Left ventricle myocardium superior (tissue), 1 donor: ENCODE results near the gene SPAG17. TPM values are rescaled to one million over a fixed set of nuclear protein-coding genes. Genes with fewer than 3 reads are reported as not detected.

Source experiments
- ATAC-seq: fragments of 200-7000 bp; cut with Tn5 transposase; one replicate; pipeline ENCODE4 v1.9.1; 2020; ENCODE audit warnings: mild to moderate bottlenecking, moderate library complexity
- DNase-seq: peaks from one replicate; pipeline ENCODE4 v3.0.0-alpha.2; 2020
- intact Hi-C: fragments of 100-400 bp; cut with micrococcal nuclease; formaldehyde crosslinking; loops from one replicate; pipeline ENCODE4 v1.11.0; 2022
- total RNA-seq: library from RNA; stranded (reverse); fragmentation: NEBNext Ultra II Directional; extraction: Animal tissue kit (Norgen Biotek cat#: 25700); gene quantifications from one replicate; pipeline ENCODE4 v1.2.1, GENCODE V29; 2021
- donor health status: DM: no; HTN: yes; CAD: no; lungs with severe emphysema.

SPAG17 gene
- total RNA-seq, 1 donor from 2014 or later: not detected

DNA sequence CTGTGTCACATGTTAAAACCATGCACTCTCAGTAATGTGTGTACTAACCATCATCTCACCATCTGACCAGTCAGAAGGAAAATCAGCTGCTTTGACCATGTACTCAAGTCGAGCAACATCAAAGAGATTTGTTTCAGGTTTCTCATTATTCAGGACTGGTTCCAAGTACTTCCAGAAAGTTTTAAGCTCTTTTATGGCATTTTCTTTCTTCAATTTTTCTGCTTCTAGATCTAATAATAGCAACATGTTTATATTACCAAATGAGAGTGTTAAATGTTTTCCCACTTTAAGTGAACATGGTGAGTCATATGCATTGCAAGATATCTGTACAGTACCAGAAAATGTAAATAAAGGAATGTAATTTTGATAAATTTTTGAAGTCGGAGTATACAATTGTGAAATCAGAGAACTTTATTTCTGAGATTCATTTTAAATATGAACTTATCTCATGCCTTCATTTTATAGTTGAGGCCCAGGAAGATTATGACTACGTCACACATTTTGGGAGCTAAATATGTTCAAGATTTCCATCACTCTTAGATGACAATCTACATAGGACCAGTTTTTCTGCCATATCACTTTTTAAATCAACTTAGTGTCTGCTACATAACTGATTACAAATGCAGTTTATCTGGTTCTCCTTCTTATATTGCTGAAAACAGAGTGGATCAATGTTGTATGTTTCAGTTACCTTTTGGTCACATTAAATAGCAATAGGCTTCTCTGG is 87.2 kb downstream of the SPAG17 start:
- ATAC-seq: no peak
- no peak for DNase-seq
- intact Hi-C loops: no loop called here

DNA sequence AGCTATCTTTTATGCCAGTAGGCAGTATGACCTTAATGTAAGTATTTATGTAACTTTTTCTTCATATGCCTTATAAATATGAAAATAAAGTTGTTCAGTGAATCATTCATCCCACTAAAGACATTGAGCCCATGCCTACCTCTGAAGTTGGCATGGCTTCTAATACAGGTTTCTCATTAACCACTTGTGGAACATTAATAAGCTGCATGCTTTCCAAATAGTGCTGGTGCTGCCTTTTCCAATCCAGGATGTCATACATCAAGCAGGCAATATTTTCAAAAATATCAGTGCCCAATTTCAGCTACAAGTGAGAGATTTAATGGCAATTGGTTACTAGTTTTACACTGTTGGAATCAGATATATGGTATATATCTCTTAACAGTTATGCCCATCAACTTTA is 92.0 kb downstream of the SPAG17 start:
- no peak for DNase-seq
- intact Hi-C loops: no loop called here
- ATAC-seq: no peak

- DNase-seq: no peak
- ATAC-seq: no peak
- intact Hi-C loops: no loop called here
These were observed 94.9 kb downstream of the SPAG17 start for GRCh38 chr1:118090130-118090529.

DNA sequence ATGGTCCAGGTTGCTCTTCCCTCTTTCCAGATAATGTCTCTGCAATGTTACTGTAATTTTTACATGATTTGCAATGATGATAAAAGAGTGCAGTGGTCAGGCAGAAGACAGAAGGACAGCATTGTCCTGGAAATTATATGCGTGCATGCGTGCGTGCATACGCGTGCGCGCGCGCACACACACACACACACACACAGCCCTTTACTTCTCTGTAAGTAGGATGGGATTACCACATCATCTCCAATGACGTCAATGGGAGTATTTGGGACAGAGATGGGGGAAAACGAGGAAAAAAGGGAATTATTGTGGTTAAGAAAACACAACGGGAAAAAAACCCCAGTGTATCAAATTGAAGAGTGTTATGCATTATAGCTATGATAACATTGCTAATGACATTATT is 99.7 kb downstream of the SPAG17 start:
- ATAC-seq: no peak
- intact Hi-C loops: no loop called here
- DNase-seq: no peak

DNA sequence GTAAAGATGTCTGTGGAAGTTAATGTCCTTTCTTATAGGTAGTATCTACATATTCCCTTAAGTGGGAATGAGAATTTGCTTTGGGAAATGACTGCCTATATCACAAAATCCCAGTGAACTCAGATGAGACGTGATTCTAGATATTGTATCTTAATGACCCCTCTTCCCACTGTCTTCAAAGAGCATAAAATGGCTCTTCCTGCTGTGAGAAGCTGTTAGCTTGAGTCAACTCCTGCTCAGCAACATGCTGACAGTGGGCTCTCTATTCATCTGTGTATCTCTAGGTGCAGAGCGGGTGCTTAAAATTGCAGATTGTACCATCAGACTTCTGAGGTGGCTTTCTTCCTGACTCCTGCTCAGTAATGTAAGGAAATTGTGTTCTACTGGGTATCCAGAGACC is 100.6 kb downstream of the SPAG17 start:
- intact Hi-C loops: no loop called here
- DNase-seq: no peak
- ATAC-seq: no peak

DNA sequence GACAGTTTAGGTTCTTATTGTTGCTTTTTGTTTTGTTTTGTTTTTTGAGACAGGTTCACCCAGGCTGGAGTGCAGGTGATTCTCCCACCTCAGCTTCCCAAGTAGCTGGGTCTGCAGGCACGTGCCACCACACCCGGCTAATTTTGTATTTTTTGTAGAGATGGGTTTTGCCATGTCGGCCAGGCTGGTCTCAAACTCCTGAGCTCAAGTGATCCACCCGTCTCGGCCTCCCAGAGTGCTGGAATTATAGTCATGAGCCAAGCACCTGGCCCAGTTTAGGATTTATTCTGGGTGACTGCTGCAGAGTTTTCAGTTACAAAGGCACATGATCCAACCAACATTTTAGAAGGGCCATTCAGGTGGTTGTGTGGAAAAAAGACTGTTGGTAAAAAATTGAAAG is 102.0 kb downstream of the SPAG17 start:
- ATAC-seq (no peak), DNase-seq (no peak)
- intact Hi-C loops: no loop called here

- no peak for ATAC-seq
- intact Hi-C loops: no loop called here
- no peak for DNase-seq
These were observed 103.6 kb downstream of the SPAG17 start for GRCh38 chr1:118081387-118081786.

DNA sequence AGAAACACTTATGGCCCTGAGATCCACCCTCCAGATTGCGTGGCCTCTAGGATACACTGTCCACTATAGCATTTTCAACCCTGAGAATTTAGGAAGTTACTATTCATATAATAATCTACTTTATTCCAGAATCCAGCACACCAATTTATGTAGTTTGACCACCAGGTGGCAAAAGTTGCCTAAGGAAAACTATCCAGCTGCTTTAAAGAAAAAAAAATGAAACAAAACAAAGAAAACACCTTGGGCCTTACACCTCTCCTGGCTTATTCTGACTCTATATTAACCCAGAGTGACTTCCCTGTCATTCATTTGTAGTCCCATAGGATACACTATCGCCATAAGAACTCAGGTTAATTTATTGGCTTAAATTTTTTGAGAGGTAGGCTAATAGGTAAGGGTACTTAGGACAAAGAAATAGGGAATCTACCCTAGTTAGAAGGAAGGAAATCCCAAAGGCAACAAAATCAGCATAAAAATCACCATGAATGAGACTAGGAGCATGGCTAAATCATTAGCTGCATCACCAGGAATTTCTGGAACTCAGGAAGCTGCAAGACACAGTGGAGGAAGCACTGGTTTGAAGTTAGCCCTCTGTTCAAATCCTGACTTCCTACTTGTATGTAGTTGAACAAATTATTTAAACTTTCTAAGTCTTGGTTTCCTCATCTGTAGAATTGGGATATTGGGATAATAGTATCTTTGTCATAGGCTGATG is 107.5 kb downstream of the SPAG17 start:
- DNase-seq (no peak), ATAC-seq (no peak)
- intact Hi-C loops: no loop called here

- DNase-seq: no peak
- intact Hi-C loops: no loop called here
- ATAC-seq: no peak
These were observed 109.9 kb downstream of the SPAG17 start for GRCh38 chr1:118075116-118075515.

DNA sequence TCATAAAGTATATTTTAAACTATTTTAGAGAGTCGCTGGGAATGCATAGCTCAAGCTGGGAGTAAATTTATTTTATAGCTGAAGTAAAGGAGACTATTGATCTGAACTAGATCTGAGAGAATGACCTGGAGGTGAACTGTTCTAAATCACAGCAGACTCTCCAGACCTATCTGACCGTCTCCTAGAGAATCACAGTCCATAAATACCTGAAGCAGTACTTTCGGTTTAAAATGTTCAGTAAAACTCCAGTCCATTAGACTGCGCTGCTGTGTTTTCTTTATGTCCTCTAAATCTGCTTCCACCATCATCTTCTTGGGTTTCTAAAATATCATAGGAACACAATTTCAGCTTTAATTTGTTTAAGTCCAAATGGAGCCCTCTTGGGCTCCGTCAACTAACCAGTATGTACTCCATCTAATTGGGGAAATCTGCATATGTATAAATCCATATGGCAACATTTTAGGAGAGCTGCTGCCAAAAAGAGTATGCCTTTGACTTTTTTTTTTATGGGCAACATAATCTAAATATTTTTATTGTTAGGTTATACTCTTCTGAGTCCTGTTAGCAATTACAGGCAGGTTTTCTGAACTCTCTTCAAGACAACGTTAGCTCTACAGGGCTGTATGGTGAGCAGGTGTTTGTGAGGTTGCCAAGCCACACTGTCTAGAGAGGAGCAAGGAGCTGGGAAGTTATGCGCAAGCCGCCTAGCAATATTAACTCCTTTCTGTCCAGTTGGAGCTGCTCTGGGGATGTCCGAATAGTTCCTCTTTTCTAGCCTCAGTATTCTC is 111.2 kb downstream of the SPAG17 start:
- DNase-seq: no peak
- intact Hi-C loops: no loop called here
- ATAC-seq: no peak

- DNase-seq (no peak), ATAC-seq (no peak)
- intact Hi-C loops: no loop called here
These were observed 135.0 kb downstream of the SPAG17 start for GRCh38 chr1:118049981-118050380.

DNA sequence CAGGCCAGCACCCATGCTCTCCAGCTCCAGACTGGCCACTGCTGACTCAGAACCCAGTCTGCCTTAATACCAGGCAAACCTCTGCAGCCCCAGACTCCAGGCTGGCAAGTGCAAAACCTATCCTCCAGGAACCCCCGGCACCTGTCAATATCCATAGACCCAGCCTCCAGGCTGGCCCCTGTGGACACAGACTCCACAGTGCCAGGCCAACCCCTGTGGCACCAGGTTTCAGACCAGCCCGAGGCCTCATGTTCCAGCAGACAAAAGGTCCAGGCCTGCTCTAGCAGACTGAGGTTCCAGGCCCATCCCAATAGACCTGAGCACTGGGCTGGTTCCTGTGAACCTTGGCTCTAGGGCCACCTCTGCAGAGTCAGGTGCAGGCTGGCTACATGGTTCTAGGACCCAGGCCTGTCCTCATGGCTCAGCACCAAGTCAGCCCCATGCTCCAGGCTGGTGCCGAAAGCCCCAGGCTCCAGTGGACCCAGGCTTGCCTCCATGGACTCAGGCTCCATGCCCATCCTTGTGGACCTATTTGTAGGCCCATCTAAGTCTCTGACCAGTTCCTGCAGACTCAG is 137.3 kb downstream of the SPAG17 start:
- no peak for ATAC-seq
- DNase-seq: no peak
- intact Hi-C loops: no loop called here

DNA sequence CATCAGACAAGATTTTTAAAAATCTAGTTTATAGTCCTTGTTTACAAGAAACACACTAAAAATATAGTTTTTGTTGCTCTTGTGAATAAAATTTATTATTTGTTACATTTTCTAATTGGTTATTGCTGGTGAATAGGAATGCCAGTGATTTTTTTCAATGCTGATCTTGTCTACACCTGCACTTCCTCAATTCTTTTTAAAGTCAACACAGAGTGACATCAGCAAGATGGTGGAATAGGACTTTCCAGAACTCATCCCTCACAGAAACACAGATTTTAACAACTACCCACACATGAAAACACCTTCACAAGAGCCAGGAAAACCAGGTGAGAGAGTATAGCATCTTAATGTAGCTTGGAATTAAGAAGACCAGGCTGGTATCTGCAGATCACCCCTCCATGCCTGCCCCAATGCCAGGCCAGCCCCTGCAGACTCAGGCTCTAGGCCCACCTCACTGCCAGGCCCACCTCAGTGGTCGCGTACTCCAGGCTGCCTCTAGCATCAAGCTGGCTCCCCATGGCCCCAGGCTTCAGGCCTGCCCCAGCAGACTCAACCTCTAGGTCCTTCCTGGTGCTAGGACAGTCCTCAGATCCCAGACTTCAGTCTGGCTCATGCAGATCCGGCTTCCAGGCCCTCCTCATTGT is 137.9 kb downstream of the SPAG17 start:
- DNase-seq (no peak), ATAC-seq (no peak)
- intact Hi-C loops: no loop called here

DNA sequence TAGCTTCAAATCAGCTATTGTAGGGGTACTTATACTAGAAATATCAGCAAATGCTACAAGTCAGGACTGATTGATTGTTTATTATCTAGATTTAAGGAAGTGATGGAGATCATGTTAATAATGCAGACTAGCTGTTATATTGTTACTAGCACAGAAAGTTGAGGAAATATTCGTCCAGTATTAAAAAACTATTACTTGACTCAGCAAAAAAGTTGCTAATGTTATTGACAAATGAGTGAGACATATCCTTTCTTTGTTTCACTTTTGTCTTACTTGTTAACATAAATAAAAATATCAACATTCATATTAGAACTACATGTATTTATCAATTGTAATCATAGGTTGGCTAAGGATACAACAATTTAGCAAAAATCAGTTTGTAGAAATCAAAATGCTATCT is 141.4 kb downstream of the SPAG17 start:
- intact Hi-C loops: no loop called here
- no peak for ATAC-seq
- no peak for DNase-seq

GRCh38 chr1:118042501-118042900 is 142.5 kb downstream of the SPAG17 start:
- DNase-seq (no peak), ATAC-seq (no peak)
- intact Hi-C loops: no loop called here

- no peak for ATAC-seq
- no peak for DNase-seq
- intact Hi-C loops: no loop called here
These were observed 145.9 kb downstream of the SPAG17 start for GRCh38 chr1:118039170-118039569.

GRCh38 chr1:118032883-118033282 is 152.1 kb downstream of the SPAG17 start:
- DNase-seq: no peak
- intact Hi-C loops: no loop called here
- ATAC-seq: no peak

GRCh38 chr1:118028267-118028666 is 156.8 kb downstream of the SPAG17 start:
- DNase-seq (no peak), ATAC-seq (no peak)
- intact Hi-C loops: no loop called here

DNA sequence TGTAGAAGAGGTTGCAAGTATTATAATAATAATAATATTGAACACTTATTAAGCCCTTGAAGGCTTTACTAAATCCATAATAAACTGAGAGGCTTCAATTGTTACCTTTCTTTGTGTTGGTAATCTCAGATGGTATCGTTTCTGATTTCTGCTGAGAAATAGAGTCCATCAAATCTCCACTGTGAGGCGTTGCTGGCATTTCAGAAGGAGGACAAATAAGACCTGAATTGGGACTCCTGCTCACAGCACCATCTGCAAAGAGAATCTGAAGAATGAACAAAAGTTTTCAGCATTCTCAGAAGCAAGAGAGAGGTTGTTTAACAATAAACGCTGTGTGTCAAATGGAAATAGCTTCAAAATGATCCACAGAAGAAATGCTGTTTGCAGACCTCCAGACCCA is 161.8 kb downstream of the SPAG17 start:
- intact Hi-C loops: no loop called here
- DNase-seq (no peak), ATAC-seq (no peak)

DNA sequence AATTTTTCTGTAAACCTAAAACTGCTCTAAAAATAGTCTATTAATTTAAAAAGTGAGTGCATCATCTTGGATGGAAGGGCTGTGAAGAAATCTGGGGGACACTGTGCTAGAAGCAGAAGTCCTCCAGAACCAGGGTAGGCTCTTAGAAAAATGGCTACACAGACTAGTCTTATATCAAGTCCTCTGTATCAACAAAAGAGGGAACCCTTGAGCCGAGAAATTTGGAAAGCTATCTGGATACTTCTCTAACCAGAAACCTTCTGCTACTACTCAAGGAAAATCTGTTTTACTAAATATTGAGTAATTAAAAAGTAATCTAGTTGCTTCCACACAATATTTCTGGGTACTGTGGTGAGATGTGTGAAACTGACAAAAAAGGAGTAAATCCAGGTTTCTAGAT is 163.4 kb downstream of the SPAG17 start:
- DNase-seq: no peak
- no peak for ATAC-seq
- intact Hi-C loops: no loop called here
